ENCODE results near the gene EPHX1. TPM values are rescaled to one million over a fixed set of nuclear protein-coding genes. Genes with fewer than 3 reads are reported as not detected.
"Not testable (repeated sequence)": the region's sequence is repeated elsewhere in the genome, so short reads cannot be mapped to it uniquely, and the experiment has no call there.

The EPHX1 gene
- total RNA-seq, 4 donors from 2014 or later = 28.9 to 109 (median 59.9) TPM

GRCh38 chr1:225883616-225884265 is 73.8 kb downstream of the EPHX1 start:
- no peaks in the 10 kb centered on the region for H3K9me3 ChIP-seq
- no peaks in the 10 kb centered on the region for H3K36me3 ChIP-seq
- H3K27ac ChIP-seq = peak overlapping the region in 3 of 4 donors; percentile 91 to 96 (median 95)
- H3K4me3 ChIP-seq = peak overlapping the region in 3 of 4 donors; percentile 91 to 99 (median 92)
- TF ChIP-seq CTCF (IDR thresholded peaks at IDR 0.05) = no peak
- DNase-seq = no peak
- no peaks in the 10 kb centered on the region for H3K27me3 ChIP-seq
- peaks cover 0 to 36% (median 20%) of the 10 kb centered on the region in 4 donors for H3K4me1 ChIP-seq

GRCh38 chr1:225885336-225885735 is 75.4 kb downstream of the EPHX1 start:
- Histone ChIP-seq H3K4me3 (no peak overlapping the region), H3K27ac (no peak overlapping the region), H3K27me3 (no peaks in the 10 kb centered on the region), H3K4me1 (peaks cover 0 to 35% (median 7%) of the 10 kb centered on the region in 4 donors), H3K36me3 (no peaks in the 10 kb centered on the region), H3K9me3 (no peaks in the 10 kb centered on the region)
- no peak for DNase-seq
- TF ChIP-seq POLR2A (IDR thresholded peaks at IDR 0.05) (no peak), CTCF (IDR thresholded peaks at IDR 0.05) (no peak)

GRCh38 chr1:225886159-225887029 is 76.5 kb downstream of the EPHX1 start:
- DNase-seq = no peak
- Histone ChIP-seq H3K27ac (no peak overlapping the region), H3K9me3 (no peaks in the 10 kb centered on the region), H3K4me3 (no peak overlapping the region), H3K27me3 (no peaks in the 10 kb centered on the region), H3K36me3 (no peaks in the 10 kb centered on the region), H3K4me1 (peaks cover 0 to 35% (median 0%) of the 10 kb centered on the region in 4 donors)
- TF ChIP-seq POLR2A (IDR thresholded peaks at IDR 0.05) (no peak), CTCF (IDR thresholded peaks at IDR 0.05) (no peak)

- Histone ChIP-seq H3K9me3 (no peaks in the 10 kb centered on the region), H3K27ac (no peak overlapping the region), H3K27me3 (no peaks in the 10 kb centered on the region), H3K4me1 (peaks cover 0 to 34% (median 0%) of the 10 kb centered on the region in 4 donors), H3K36me3 (no peaks in the 10 kb centered on the region), H3K4me3 (no peak overlapping the region)
- no peak for TF ChIP-seq CTCF (IDR thresholded peaks at IDR 0.05)
- no peak for TF ChIP-seq POLR2A (IDR thresholded peaks at IDR 0.05)
- DNase-seq = no peak
Measured at GRCh38 chr1:225887030-225887314, 77.0 kb downstream of the EPHX1 start.

- H3K9me3 ChIP-seq, H3K36me3 ChIP-seq, H3K27ac ChIP-seq, DNase-seq, H3K4me3 ChIP-seq, H3K27me3 ChIP-seq: not testable (repeated sequence)
- H3K4me1 ChIP-seq = peaks cover 0 to 34% (median 0%) of the 10 kb centered on the region in 4 donors
Measured at GRCh38 chr1:225887554-225888288, 77.8 kb downstream of the EPHX1 start.

All from Peyer's patch (tissue), 4 donors.